ENCODE data around the gene CCNG2. TPM values are rescaled to one million over a fixed set of nuclear protein-coding genes. Genes with fewer than 3 reads are reported as not detected.
A peak's percentile ranks its signal among the peaks of the same experiment; 100 is the strongest.

Gene CCNG2
- total and polyA plus RNA-seq, 5 donors, result 5.4 to 15.4 (median 10.6) TPM

DNA sequence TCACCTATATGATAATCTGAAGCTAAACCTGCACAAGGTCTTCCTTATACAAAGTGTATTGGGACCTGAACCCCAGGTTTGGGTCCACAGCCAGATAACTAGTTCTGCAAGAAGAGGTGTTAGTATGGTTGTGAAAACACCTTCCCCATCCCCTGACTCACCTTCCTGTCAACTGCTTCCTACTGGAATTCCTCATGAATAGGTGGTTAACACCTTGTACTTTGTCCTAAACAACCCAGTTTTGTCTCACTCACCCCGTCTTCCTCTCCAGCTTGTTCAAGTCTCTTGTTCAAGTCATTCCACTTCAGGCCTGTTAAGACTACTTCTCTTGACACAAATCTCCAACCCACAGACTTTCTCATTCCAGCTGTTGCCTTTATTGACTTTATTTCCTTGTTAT is 45.5 kb downstream of the CCNG2 start:
- WGBS, result 82% methylated on average over 1 of the region's 1 CpG
- Histone ChIP-seq H3K9me3 (ENCODE audit: control insufficient read depth, low read length) (no peaks in the 10 kb centered on the region), H3K27me3 (ENCODE audit: control insufficient read depth, insufficient read depth) (no peaks in the 10 kb centered on the region), H3K27ac (ENCODE audit: low read length) (no peak overlapping the region), H3K4me3 (ENCODE audit: low read length) (no peak overlapping the region), H3K4me1 (ENCODE audit: control insufficient read depth, insufficient read depth, low read length) (no peaks in the 10 kb centered on the region)
- intact Hi-C loops (cut with DNase I), result loop anchor here in 2 of 4 donors (5.0 to 10.0 kb wide), 4 partner anchors 105 to 688 kb away; no protein-coding TSS in a partner anchor
- DNase-seq, result no peak
- ATAC-seq, result no peak

DNA sequence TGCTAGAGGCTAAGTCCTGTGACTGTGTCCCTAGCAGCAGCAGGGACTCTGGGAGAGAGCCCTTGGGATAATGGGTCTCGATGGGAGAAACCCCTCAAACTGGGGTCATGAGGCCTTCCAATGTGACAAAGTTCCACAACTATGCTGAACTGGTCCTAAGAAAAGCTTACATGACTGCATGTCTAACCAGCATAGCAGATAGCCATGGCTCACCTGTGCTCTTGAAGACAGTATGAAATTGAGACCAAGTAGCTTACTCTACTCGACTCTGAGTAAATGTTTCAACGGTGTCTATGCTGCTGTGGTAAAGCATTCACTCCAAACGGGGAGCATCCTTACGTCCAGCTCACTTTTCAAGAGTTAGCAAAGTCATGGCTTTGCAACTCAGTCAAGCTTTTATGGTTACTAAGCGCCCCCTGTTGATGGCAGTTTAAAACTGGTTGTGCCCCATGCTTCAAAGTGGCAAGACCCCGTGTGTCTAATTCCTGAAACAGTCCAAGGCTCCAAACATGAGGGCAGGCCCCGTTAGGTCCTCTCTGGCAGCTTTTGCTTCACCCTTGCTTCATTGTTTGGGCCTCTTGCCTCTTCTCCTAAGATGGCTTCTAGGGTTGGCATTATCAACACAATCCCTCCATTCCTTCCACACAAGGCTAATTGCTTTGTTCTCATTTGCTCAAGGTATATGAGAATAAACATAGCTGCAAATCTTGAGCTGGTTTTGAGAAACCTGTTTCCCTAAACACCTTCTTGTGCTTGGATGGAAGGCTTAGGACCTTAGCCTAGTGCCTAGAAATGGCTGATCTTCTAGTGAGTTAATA is 46.6 kb downstream of the CCNG2 start:
- intact Hi-C loops (cut with DNase I), result loop anchor here in 2 of 4 donors (5.0 to 10.0 kb wide), 4 partner anchors 106 to 689 kb away; no protein-coding TSS in a partner anchor

DNA sequence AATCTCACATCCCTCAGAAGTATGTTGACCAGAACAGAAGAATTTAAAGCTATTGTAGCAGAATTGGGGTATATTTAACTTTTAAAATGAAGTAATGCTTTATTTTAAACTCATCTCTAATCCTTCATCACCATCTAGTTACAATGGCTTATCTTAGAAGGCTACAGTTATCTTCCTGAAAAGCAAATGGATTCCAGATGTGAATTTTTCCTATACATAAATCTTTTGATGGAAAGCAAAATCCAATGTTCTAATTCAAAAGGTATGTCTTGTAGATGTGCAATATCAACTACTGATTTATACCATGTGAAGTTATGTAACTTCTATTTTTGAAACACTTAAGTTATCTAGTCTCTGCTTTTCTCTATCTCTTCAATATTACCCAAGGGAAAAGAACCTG is 47.6 kb downstream of the CCNG2 start:
- intact Hi-C loops (cut with DNase I), result loop anchor here in 2 of 4 donors (5.0 to 10.0 kb wide), 4 partner anchors 107 to 690 kb away; no protein-coding TSS in a partner anchor
- DNase-seq, result no peak
- H3K27ac ChIP-seq (ENCODE audit: low read length), result no peak overlapping the region
- H3K9me3 ChIP-seq (ENCODE audit: control insufficient read depth, low read length), result no peaks in the 10 kb centered on the region
- H3K27me3 ChIP-seq (ENCODE audit: control insufficient read depth, insufficient read depth), result no peaks in the 10 kb centered on the region
- ATAC-seq, result no peak
- H3K4me3 ChIP-seq (ENCODE audit: low read length), result no peak overlapping the region
- H3K4me1 ChIP-seq (ENCODE audit: control insufficient read depth, insufficient read depth, low read length), result no peaks in the 10 kb centered on the region

More for the DNA sequence above, 46.6 kb downstream of the CCNG2 start:
- H3K27me3 ChIP-seq (ENCODE audit: control insufficient read depth, insufficient read depth), result no peaks in the 10 kb centered on the region
- H3K27ac ChIP-seq (ENCODE audit: low read length), result no peak overlapping the region
- ATAC-seq (peak; percentile 73 to 81), DNase-seq (peak; percentile 32 to 51 (median 49))
- no peak overlapping the region for H3K4me3 ChIP-seq (ENCODE audit: low read length)
- WGBS, result 24% methylated on average over 8 of the region's 8 CpGs
- H3K4me1 ChIP-seq (ENCODE audit: control insufficient read depth, insufficient read depth, low read length), result no peaks in the 10 kb centered on the region
- no peaks in the 10 kb centered on the region for H3K9me3 ChIP-seq (ENCODE audit: control insufficient read depth, low read length)

DNA sequence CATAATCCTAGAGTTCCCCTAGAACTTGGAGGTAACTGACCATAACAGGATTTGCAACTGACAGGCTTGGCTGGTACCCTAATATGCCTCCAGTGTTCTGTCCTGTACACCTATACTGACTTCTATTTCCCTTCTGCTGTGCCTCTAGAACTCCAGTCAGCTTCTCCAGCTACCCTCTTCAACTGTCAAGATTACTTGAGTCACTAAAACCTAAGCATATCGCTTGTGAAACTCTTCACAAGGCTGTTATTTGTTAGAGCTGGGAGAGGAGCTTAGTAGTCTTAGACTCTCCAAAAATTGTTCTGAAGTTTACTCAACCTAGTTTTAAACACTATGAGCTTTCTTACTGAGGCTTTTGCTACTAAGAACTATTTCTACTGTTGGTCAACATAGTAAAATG is 52.0 kb downstream of the CCNG2 start:
- H3K27ac ChIP-seq (ENCODE audit: low read length), result no peak overlapping the region
- no peaks in the 10 kb centered on the region for H3K9me3 ChIP-seq (ENCODE audit: control insufficient read depth, low read length)
- 93% methylated on average over 1 of the region's 1 CpG for WGBS
- H3K27me3 ChIP-seq (ENCODE audit: control insufficient read depth, insufficient read depth), result no peaks in the 10 kb centered on the region
- no peaks in the 10 kb centered on the region for H3K4me1 ChIP-seq (ENCODE audit: control insufficient read depth, insufficient read depth, low read length)
- intact Hi-C loops (cut with DNase I), result loop anchor here in 2 of 4 donors (10.0 kb wide), 2 partner anchors 684 to 694 kb away; no protein-coding TSS in a partner anchor
- H3K4me3 ChIP-seq (ENCODE audit: low read length), result no peak overlapping the region
- no peak for DNase-seq
- ATAC-seq, result no peak

DNA sequence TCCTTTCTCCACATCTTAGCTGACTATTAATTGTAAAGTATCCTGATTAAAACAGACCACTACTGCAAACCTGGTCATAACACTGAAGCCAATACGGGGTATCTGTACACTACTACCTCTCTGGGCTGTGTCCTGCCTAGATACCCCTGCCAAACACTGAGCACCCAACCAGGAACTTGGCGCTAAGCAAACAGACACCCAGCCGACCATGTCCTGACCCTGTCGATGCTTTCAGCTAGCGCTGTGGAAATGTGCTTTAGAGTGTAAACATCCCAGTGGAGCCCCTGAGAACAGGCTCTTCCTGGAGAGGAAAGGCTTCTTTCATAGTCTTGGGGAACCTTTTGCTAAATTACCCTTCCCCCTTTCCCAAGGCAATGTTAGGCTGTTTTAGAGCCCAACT is 52.9 kb downstream of the CCNG2 start:
- intact Hi-C loops (cut with DNase I), result loop anchor here in 2 of 4 donors (10.0 kb wide), 2 partner anchors 685 to 695 kb away; no protein-coding TSS in a partner anchor
- H3K4me3 ChIP-seq (ENCODE audit: low read length), result no peak overlapping the region
- no peak overlapping the region for H3K27ac ChIP-seq (ENCODE audit: low read length)
- no peaks in the 10 kb centered on the region for H3K9me3 ChIP-seq (ENCODE audit: control insufficient read depth, low read length)
- ATAC-seq (no peak), DNase-seq (no peak)
- H3K27me3 ChIP-seq (ENCODE audit: control insufficient read depth, insufficient read depth), result no peaks in the 10 kb centered on the region
- 80% methylated on average over 5 of the region's 5 CpGs for WGBS
- no peaks in the 10 kb centered on the region for H3K4me1 ChIP-seq (ENCODE audit: control insufficient read depth, insufficient read depth, low read length)

DNA sequence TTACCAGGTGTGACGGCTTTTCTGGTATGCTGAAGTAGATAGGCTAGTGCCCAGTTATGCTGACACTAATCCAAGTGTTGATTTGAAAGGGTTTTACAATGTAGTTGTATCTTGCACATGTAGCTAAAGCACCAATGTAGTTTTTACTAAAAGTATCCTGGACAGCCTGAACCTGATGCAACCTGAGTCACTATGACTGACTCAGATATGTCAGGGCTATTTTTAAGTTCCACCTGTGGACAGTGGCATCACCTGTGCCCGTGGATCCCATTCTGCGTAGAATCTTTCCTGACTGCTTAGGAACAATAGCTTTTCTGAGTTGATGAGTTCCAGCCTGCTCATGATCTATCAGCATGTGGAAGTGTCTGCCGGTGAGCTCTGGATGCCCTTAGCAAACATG is 58.1 kb downstream of the CCNG2 start:
- Histone ChIP-seq H3K27ac (ENCODE audit: low read length) (no peak overlapping the region), H3K9me3 (ENCODE audit: control insufficient read depth, low read length) (no peaks in the 10 kb centered on the region), H3K27me3 (ENCODE audit: control insufficient read depth, insufficient read depth) (no peaks in the 10 kb centered on the region), H3K4me1 (ENCODE audit: control insufficient read depth, insufficient read depth, low read length) (no peaks in the 10 kb centered on the region), H3K4me3 (ENCODE audit: low read length) (no peak overlapping the region)
- DNase-seq, result no peak
- intact Hi-C loops (cut with DNase I), result no loop called here
- no peak for ATAC-seq
- WGBS, result 87% methylated on average over 4 of the region's 4 CpGs

DNA sequence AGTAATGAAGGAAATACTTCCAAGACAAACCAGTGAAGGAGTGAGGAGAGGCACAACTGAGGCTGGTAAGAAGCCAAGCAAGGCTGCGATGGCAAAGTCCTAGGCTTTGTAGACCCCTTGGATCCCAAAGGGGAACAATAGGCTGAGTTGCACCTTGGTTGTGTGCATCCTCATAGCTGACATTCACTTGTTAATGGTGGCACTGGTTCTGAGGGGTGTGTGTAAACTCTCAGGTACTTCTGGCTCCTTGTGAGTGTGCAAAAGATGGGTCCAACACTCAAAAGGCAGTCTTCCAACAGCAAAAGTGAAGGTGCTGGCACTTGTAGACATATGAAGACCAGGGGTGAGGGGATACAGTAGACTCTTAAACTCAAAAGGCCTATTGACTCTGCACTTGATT is 60.5 kb downstream of the CCNG2 start:
- Histone ChIP-seq H3K27me3 (ENCODE audit: control insufficient read depth, insufficient read depth) (no peaks in the 10 kb centered on the region), H3K27ac (ENCODE audit: low read length) (no peak overlapping the region), H3K4me1 (ENCODE audit: control insufficient read depth, insufficient read depth, low read length) (no peaks in the 10 kb centered on the region), H3K9me3 (ENCODE audit: control insufficient read depth, low read length) (no peaks in the 10 kb centered on the region), H3K4me3 (ENCODE audit: low read length) (no peak overlapping the region)
- WGBS, result 95% methylated on average over 1 of the region's 1 CpG
- DNase-seq (no peak), ATAC-seq (no peak)
- intact Hi-C loops (cut with DNase I), result no loop called here

DNA sequence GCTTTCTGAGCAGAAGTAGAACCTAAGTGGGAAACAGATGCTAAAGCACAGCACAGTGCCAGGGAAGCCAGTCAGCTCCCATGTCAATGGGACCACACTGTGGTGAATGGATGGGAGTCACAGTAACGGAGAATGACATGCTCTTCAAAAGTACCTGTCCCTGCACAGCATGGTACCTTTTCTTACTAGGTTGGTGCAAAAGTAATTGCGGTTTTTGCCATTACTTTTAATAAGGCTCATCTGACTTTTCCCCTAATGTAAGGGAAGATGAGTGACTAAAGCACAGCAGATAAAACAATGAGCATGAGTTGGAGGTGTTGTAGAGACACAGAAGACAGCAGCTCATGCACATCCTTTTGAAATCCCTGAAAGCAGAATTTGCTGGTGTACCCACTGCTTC is 62.3 kb downstream of the CCNG2 start:
- Histone ChIP-seq H3K9me3 (ENCODE audit: control insufficient read depth, low read length) (no peaks in the 10 kb centered on the region), H3K4me3 (ENCODE audit: low read length) (no peak overlapping the region), H3K4me1 (ENCODE audit: control insufficient read depth, insufficient read depth, low read length) (no peaks in the 10 kb centered on the region), H3K27me3 (ENCODE audit: control insufficient read depth, insufficient read depth) (no peaks in the 10 kb centered on the region), H3K27ac (ENCODE audit: low read length) (no peak overlapping the region)
- intact Hi-C loops (cut with DNase I), result no loop called here
- DNase-seq, result no peak
- 97% methylated on average over 2 of the region's 2 CpGs for WGBS
- ATAC-seq, result no peak

Other genes starting within 250 kb of the CCNG2 start
- 10 to 100 TPM; 31.5 to 50.1 (median 32.8) TPM for gene SEPTIN11, start 207.5 kb upstream of the CCNG2 start, total RNA-seq
- gene SEPTIN11, start 207.5 kb upstream of the CCNG2 start, polyA plus RNA-seq, result 16.7 TPM
- 100 to 1,000 TPM; 310 to 338 (median 324) TPM for gene CCNI, start 81.2 kb upstream of the CCNG2 start, total RNA-seq
- gene CCNI, start 81.2 kb upstream of the CCNG2 start, polyA plus RNA-seq, result 146 TPM